Lower lobe of right lung (tissue), 2 donors: Measurements from ENCODE around the gene GBP2. TPM values are rescaled to one million over a fixed set of nuclear protein-coding genes. Genes with fewer than 3 reads are reported as not detected.

Source experiments
- ATAC-seq, 2 donors: fragments of 200-7000 bp; cut with Tn5 transposase; one replicate each; pipeline ENCODE4 v1.9.1; 2020 to 2022; ENCODE audit warnings: mild to moderate bottlenecking in 2 of 2, moderate library complexity in 2 of 2
- DNase-seq: peaks from one replicate; pipeline ENCODE4 v3.0.0-alpha.2; 2020
- H3K27ac ChIP-seq: fragments of 200-600 bp; one replicate; pipeline ENCODE4 v1.8.0; 2022
- H3K27me3 ChIP-seq: fragments of 200-600 bp; one replicate; pipeline ENCODE4 v1.8.0; 2022; ENCODE audit warnings: low read depth
- H3K36me3 ChIP-seq: fragments of 200-600 bp; one replicate; pipeline ENCODE4 v1.8.0; 2022; ENCODE audit warnings: mild to moderate bottlenecking
- H3K4me1 ChIP-seq: fragments of 200-600 bp; one replicate; pipeline ENCODE4 v1.8.0; 2022
- H3K4me3 ChIP-seq: fragments of 200-600 bp; one replicate; pipeline ENCODE4 v1.8.0; 2022; ENCODE audit warnings: mild to moderate bottlenecking
- H3K9me3 ChIP-seq: fragments of 200-600 bp; one replicate; pipeline ENCODE4 v1.8.0; 2022
- CTCF ChIP-seq: fragments of 200-600 bp; IDR thresholded peaks from one replicate; pipeline ENCODE4 v1.8.0; 2022; ENCODE audit warnings: antibody characterized with exemption, mild to moderate bottlenecking
- intact Hi-C: fragments of 100-400 bp; cut with DNase I; formaldehyde crosslinking; loops from one replicate; pipeline ENCODE4 v1.11.0; 2022
- total RNA-seq: library from RNA; stranded (reverse); fragmentation: NEBNext Ultra II Directional; extraction: Animal tissue kit (Norgen Biotek cat#: 25700); gene quantifications from one replicate; pipeline ENCODE4 v1.2.1, GENCODE V29; 2021
- donor health status: DM: no; HTN: yes; CAD: no; lungs with severe emphysema.

GBP2 gene
- total RNA-seq, 1 donor from 2014 or later, result 48.8 TPM

GRCh38 chr1:89125240-89125912 is 538 bp downstream of the GBP2 start:
- no peaks in the 10 kb centered on the region for H3K27me3 ChIP-seq
- peak overlapping the region; percentile 80 for H3K27ac ChIP-seq
- H3K4me3 ChIP-seq, result peak overlapping the region; percentile 63
- intact Hi-C loops, result no loop called here
- H3K36me3 ChIP-seq, result peaks cover 15% of the 10 kb centered on the region
- DNase-seq, result no peak
- TF ChIP-seq CTCF, result no peak
- no peaks in the 10 kb centered on the region for H3K9me3 ChIP-seq
- H3K4me1 ChIP-seq, result peaks cover 52% of the 10 kb centered on the region
- ATAC-seq, result peak; percentile 60 to 64

- Histone ChIP-seq H3K4me3 (no peak overlapping the region), H3K9me3 (no peaks in the 10 kb centered on the region), H3K27ac (no peak overlapping the region), H3K36me3 (peaks cover 52% of the 10 kb centered on the region), H3K27me3 (no peaks in the 10 kb centered on the region), H3K4me1 (peaks cover 35% of the 10 kb centered on the region)
- DNase-seq, result no peak
- intact Hi-C loops, result no loop called here
- no peak for ATAC-seq
- no peak for TF ChIP-seq CTCF
Measured at GRCh38 chr1:89121641-89122040, 4.3 kb downstream of the GBP2 start.

GRCh38 chr1:89114662-89115061 is 11.3 kb downstream of the GBP2 start:
- intact Hi-C loops, result no loop called here
- ATAC-seq (no peak), DNase-seq (no peak)

GRCh38 chr1:89112871-89113613 is 12.9 kb downstream of the GBP2 start:
- intact Hi-C loops, result no loop called here
- DNase-seq (no peak), ATAC-seq (no peak)
- Histone ChIP-seq H3K4me1 (no peaks in the 10 kb centered on the region), H3K36me3 (peaks cover 100% of the 10 kb centered on the region), H3K27me3 (no peaks in the 10 kb centered on the region), H3K9me3 (no peaks in the 10 kb centered on the region), H3K4me3 (no peak overlapping the region), H3K27ac (no peak overlapping the region)
- TF ChIP-seq CTCF, result no peak

More at GRCh38 chr1:89114662-89115061, 11.3 kb downstream of the GBP2 start:
- Histone ChIP-seq H3K27me3 (no peaks in the 10 kb centered on the region), H3K9me3 (no peaks in the 10 kb centered on the region), H3K27ac (no peak overlapping the region), H3K4me3 (no peak overlapping the region), H3K36me3 (peaks cover 100% of the 10 kb centered on the region), H3K4me1 (no peaks in the 10 kb centered on the region)
- no peak for TF ChIP-seq CTCF

- H3K9me3 ChIP-seq, result no peaks in the 10 kb centered on the region
- no peak overlapping the region for H3K4me3 ChIP-seq
- intact Hi-C loops, result no loop called here
- H3K36me3 ChIP-seq, result peaks cover 52% of the 10 kb centered on the region
- no peak overlapping the region for H3K27ac ChIP-seq
- DNase-seq (no peak), ATAC-seq (no peak)
- no peaks in the 10 kb centered on the region for H3K4me1 ChIP-seq
- no peak for TF ChIP-seq CTCF
- H3K27me3 ChIP-seq, result no peaks in the 10 kb centered on the region
Measured at GRCh38 chr1:89104687-89105086, 21.2 kb downstream of the GBP2 start.
